ENCODE data around the gene TMEM63B.
"Not testable (repeated sequence)": the region's sequence is repeated elsewhere in the genome, so short reads cannot be mapped to it uniquely, and the experiment has no call there.

TMEM63B gene

GRCh38 chr6:44127186-44128019 is at the start of gene TMEM63B, which contains the start of gene MRPL14:
Gene TMEM63B (plus strand): TSS chr6:44127554. CDS start chr6:44134585, 7,031 bp downstream.
Gene MRPL14 (minus strand): TSS chr6:44127452. CDS start chr6:44116611, 10,841 bp downstream.
- DNase-seq (ENCODE audit: low read depth): peak; percentile 80

GRCh38 chr6:44078219-44078826 is 49.0 kb upstream of the TMEM63B start:
- DNase-seq (ENCODE audit: low read depth): no peak

GRCh38 chr6:44078827-44079671 is 48.3 kb upstream of the TMEM63B start:
- DNase-seq (ENCODE audit: low read depth): peak; percentile 36

DNA sequence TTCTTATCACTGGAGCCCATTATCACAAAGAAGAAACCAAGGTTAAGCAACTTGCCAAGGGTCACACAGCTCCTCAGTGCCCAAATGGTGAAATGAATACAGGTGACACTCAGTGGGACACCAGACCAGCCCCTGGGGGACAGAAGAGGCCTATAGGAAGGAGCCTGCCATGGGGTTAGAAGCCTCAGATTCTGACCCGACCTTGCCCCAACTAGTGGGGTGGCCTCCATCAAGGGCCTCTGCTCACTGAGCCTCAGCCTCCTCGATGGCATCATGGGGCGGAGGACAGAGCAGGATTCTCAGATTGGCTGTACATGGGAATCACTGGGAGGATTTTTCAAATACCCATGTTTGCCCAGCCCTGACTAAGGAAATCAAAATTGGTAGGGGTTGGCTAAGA is 47.7 kb upstream of the TMEM63B start:
- no peak for DNase-seq (ENCODE audit: low read depth)

- no peak for DNase-seq (ENCODE audit: low read depth)
Observed at GRCh38 chr6:44080561-44081521, 46.5 kb upstream of the TMEM63B start.

- DNase-seq (ENCODE audit: low read depth): no peak
Observed at GRCh38 chr6:44081753-44082152, 45.6 kb upstream of the TMEM63B start.

DNA sequence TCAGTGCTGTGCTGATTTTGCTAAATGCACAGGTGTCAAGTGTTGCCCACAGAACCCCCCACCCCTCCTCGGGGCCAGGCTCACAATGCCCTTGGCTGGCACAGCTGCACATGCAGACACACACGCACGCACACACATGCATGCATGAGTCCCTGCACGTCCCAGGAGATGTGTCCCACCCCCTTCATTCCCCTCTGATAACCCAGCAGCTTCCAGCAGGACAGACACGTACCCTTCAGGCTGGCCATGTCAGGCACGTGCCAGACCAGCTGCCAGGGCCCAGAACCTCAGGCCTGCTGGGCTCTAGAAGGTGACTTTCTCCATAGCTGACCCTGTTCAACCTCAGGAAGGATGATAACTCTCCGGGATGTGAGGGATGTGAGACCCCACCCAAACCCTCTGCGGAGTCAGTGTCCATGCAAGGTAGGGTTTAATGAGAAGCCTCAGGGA is 44.5 kb upstream of the TMEM63B start:
- no peak for DNase-seq (ENCODE audit: low read depth)

DNA sequence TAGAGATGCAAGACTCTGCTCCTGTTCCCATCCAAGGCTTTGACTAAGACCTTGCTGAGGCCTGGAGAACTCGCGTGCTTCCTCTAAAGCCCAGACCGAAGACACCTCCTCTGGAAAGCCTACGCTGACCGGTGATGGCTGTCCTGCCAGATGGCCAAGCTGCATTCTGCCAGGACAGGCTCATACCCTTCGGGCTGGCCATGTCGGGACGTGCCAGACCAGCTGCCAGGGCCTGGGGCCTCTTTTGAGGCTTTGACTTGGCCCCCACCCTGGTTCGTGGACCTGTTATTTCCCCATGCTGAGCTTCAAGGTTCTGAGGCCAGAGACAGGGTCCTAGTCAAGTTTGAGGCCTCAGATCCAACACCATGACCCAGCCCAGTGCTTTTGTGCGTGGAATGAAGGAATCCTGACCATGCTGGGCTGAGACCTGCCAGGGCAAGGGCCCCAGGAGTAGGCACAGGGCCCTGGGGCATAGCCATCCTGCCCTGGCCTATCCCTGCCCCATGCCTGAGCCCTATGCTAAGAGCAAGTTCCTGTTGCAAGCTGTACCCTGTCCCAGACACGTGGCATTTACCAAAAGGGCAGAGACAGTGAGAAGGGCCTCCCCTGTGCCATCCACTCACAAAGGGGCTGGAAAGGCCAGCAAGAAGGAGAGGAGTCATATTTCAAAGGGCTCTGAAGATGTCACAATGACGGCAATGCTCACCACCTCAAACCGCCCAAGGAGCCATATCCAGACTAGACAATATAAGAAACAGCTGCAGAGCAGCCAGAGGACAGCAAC is 42.9 kb upstream of the TMEM63B start:
- DNase-seq (ENCODE audit: low read depth): no peak

DNA sequence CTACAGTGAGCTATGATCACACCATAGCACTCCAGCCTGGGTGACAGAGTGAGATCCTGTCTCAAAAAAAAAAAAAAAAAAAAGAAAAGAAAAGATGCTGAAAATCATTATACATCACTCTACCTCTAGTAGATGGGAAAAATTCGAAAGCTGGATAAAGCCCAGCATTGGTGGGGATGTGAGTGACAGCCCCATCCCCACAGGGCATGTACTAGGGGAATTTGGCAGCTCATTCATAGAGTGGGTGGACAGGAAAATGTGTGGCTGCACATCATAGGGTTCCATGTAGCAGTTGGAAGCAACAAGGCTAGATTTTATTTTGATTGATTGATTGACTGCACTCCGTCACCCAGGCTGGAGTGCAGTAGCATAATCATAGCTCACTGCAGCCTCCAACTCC is 42.1 kb upstream of the TMEM63B start:
- no peak for DNase-seq (ENCODE audit: low read depth)

GRCh38 chr6:44086931-44087574 is 40.3 kb upstream of the TMEM63B start:
- no peak for DNase-seq (ENCODE audit: low read depth)

- DNase-seq (ENCODE audit: low read depth): no peak
Observed at GRCh38 chr6:44087623-44088022, 39.7 kb upstream of the TMEM63B start.

DNA sequence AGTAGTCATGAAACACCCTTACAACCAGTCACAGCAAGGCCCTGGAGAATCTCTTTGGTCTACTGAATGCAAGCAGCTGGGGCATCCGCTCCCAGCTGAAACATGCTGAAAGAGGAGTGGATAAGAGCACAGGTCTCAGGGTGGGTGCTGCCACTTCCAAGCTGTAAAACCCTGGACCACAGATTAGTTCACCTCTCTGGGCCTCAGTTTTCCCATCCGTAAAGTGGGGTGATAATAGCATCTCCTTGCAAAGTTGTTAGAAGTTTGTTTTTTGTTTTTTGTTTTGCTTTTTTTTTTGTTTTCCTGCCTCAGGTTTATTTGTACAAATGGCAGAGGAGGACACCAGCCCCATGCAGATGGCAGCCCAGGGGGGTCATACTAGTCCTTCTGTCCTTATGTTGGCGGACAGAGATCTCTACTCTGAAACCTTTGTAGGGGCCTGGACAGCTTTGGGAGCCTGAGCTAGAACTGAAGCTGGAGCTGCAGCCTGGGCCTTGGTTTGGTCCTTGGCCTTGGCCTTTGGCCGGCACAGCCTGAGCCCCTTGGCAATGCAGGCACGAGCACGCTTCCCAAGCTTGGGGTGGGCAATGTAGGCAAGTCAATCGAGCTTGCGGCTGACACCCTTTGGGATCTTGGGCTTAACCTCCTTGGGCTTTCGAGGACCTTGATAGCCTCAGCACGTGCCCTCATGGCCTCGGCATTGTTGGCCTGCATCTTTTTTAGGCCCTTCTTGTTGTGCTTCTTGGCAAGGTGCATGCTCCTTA is 38.3 kb upstream of the TMEM63B start:
- no peak for DNase-seq (ENCODE audit: low read depth)

DNA sequence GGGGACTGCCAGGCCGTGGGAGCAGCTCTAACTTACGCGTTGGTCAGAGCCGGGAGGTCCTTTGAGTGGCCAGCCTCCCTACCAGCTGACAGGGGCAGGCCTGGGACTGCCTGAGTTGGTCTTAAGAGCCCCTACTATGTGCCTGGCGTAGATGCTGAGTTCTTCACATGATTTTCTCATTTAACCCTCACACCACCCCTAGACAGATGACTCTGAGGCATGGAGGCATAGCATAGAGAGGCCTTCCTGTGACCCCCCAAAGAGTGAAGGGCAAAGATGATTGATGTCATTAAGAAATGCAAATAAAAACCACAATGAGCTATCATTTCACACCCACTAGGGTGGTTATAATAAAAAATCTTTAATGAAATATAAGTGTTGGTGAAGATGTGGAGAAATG is 36.9 kb upstream of the TMEM63B start:
- no peak for DNase-seq (ENCODE audit: low read depth)

DNA sequence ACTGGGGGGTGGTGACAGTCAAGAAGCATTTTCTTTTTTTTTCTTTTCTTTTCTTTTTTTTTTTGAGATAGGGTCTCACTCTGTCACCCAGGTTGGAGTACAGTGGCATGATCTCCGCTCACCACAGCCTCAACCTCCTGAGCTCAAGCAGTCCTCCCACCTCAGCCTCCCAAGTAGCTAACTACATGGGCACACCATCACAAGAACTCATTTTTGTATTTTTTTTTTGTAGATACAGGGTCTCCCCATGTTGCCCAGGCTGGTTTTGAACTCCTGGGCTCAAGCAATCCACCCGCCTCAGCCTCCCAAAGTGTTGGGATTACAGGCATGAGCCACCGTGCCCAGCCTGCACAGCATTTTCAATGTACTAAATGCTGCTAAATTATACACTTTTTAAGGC is 36.0 kb upstream of the TMEM63B start:
- not testable (repeated sequence) for DNase-seq (ENCODE audit: low read depth)

- no peak for DNase-seq (ENCODE audit: low read depth)
Observed at GRCh38 chr6:44091981-44092884, 35.1 kb upstream of the TMEM63B start.

- no peak for DNase-seq (ENCODE audit: low read depth)
Observed at GRCh38 chr6:44093066-44093465, 34.3 kb upstream of the TMEM63B start.

DNA sequence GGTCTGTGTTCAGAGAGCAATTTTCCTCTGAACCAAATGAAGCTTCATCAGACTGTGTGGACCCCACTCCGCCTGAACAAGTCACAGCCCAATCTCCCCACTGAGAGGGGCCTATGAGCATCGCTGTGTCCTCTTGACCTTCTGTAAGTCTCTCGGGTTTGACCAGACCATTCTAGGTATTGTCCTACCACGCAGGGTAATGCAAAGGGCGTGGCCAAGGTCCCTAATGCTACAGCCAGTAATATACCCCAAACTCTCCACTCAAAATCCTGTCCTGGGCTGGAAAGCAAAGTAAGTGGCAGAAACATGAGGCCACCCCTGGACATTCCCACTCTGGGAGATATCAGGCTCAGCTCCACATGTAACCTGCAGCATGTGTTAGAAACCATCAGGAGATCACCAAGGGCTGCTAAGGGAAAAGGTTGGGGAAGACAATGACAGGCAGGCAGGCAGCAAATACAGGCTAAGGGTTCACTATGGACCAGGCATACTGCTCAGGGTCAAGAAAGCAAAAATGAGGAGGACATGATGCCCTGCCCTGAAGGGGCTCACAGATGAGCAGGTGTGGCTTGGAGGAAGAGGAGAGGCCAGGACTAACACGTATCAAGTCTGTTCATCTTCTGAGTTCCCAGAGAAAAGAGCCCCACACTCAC is 33.5 kb upstream of the TMEM63B start:
- DNase-seq (ENCODE audit: low read depth): no peak

Measured in T-helper 22 cell (primary cell).